ENCODE data around the gene SLC20A1.

- no peak for TF ChIP-seq CTCF (IDR thresholded peaks at IDR 0.05 in 2 of 3, conservative IDR thresholded peaks at IDR 0.05 in 1 of 3; ENCODE audit: borderline replicate concordance in 1 of 3, insufficient read depth in 1 of 3, low read depth in 2 of 3, low read length in 2 of 3)
- TF ChIP-seq POLR2A (IDR thresholded peaks at IDR 0.05; ENCODE audit: borderline replicate concordance, extremely low read depth, insufficient read depth, insufficient read length) = no peak
- TF ChIP-seq JUND (IDR thresholded peaks at IDR 0.05) = no peak
- no peak for TF ChIP-seq REST (IDR thresholded peaks at IDR 0.05; ENCODE audit: low read depth)
- TF ChIP-seq SP1 (IDR thresholded peaks at IDR 0.05; ENCODE audit: low read depth) = no peak
- TF ChIP-seq POLR2AphosphoS5 (IDR thresholded peaks at IDR 0.05; ENCODE audit: low read depth, low read length) = no peak
- TF ChIP-seq RAD21 (IDR thresholded peaks at IDR 0.05; ENCODE audit: low read depth) = no peak
- no peak for TF ChIP-seq EZH2phosphoT487 (IDR thresholded peaks at IDR 0.05; ENCODE audit: borderline replicate concordance)
- no peak for TF ChIP-seq ATF3 (IDR thresholded peaks at IDR 0.05)
- TF ChIP-seq EZH2 (IDR thresholded peaks at IDR 0.05) = no peak
- TF ChIP-seq YY1 (IDR thresholded peaks at IDR 0.05; ENCODE audit: extremely low read depth, insufficient replicate concordance, low read depth, low read length) = no peak
- no peak for TF ChIP-seq TCF7L2 (IDR thresholded peaks at IDR 0.05; ENCODE audit: borderline replicate concordance, extremely low read depth, insufficient read depth, insufficient read length)
- no peak for TF ChIP-seq FOSL1 (IDR thresholded peaks at IDR 0.05; ENCODE audit: low read depth)
- no peak for TF ChIP-seq ZBTB33 (IDR thresholded peaks at IDR 0.05; ENCODE audit: extremely low read depth, insufficient replicate concordance, low read length)
Measured at GRCh38 chr2:112622528-112622849, 23.2 kb upstream of the SLC20A1 start.
